ENCODE measurements around the gene ZPBP. TPM values are rescaled to one million over a fixed set of nuclear protein-coding genes. Genes with fewer than 3 reads are reported as not detected.

ZPBP gene
- total RNA-seq: not detected in 2 replicates

DNA sequence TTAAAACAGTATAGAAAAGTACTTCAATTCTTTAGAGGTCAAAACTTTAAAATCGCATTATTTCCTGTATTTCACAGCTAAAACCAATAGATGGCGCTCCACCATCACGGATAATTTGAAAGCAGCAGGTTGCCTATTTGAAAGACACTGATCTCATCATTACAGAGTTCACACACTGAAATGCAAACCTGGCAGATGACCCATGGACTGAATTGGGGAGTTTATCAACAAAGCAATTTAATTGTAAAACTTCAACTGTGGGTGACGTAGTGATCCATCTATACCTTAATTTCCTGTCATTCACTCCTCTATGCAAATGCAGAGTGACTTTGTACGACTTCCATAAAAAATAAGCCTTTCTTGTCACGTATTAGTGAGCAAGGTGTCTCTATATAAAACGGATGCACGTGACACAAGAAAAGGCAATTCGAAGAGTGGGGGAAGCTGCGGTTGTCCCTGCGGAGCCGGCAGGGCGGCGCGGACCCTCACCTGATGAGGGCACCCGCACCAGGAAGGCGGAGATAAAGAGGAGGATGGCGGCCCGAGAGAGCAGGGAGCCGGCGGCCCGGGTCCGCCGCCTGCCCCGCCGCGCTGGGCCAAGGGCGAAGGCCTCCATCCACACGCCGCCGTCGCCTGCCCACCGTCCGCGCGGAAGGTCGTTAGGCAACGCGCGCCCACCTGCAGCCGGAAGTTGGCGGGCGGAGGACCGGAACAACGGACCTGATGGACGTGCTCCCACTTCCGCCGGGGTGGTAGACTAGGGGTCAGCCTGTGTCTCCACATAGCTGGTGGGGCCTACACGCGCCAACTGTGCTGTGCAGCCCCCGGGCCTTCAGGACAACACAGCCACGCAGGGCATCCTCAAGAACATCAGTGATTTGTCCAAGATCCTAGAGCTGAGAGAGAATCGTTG is at the start of gene ZPBP:
TSS of gene ZPBP (minus strand) at position 668 of the 913 bp plus-strand sequence. CDS start at position 616, 52 bp downstream.
- Mint-ChIP-seq H3K9me3 (peaks cover 4% of the 10 kb centered on the region), H3K36me3 (ENCODE audit: low read depth) (no peaks in the 10 kb centered on the region), H3K27me3 (peaks cover 18% of the 10 kb centered on the region), H3K4me3 (peak within 1 kb of the TSS; percentile 87), H3K27ac (peak within 1 kb of the TSS; percentile 69), H3K4me1 (peaks cover 4% of the 10 kb centered on the region)
- intact Hi-C loops (cut with micrococcal nuclease): loop anchor here (1.0 to 10.0 kb wide), 9 partner anchors 213 to 1272 kb away; no protein-coding TSS in a partner anchor
- peak; percentile 86 for DNase-seq

DNA sequence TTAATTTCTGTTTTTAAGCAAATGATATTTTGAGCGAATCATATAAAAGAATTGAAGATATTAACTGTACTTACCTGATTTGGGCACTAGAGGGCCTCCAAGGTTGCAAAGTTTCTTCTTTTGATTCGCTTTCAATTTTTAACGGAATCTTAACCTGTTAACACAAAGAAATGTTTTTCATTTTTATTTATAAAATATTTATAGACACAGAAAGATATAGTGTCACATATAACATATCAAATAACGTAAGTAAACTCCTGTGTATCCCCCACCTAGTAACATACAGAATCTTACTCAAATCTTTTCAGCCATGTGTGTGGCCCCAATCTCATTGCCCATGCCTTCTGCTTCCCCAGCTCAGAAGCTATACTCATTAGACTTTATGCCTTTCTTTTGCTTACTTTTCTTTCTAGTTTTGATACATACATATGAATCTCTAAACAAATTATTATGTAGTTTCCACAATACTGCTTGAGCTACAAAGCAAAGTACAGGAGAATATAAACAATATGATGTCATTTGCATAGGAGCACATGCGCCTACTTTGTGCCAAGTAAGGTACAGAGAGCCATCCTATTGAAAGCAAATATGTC is 49.5 kb upstream of the ZPBP start:
- Mint-ChIP-seq H3K27me3 (peaks cover 14% of the 10 kb centered on the region), H3K9me3 (no peaks in the 10 kb centered on the region), H3K4me1 (peaks cover 31% of the 10 kb centered on the region), H3K4me3 (peak overlapping the region; percentile 57), H3K36me3 (ENCODE audit: low read depth) (no peaks in the 10 kb centered on the region), H3K27ac (peak overlapping the region; percentile 67)
- intact Hi-C loops (cut with micrococcal nuclease): loop anchor here (1.0 to 5.0 kb wide), 6 partner anchors 54 to 325 kb away; no protein-coding TSS in a partner anchor
- DNase-seq: peak; percentile 82

- peaks cover 27% of the 10 kb centered on the region for H3K4me1 Mint-ChIP-seq
- H3K27ac Mint-ChIP-seq: no peak overlapping the region
- H3K27me3 Mint-ChIP-seq: peaks cover 14% of the 10 kb centered on the region
- intact Hi-C loops (cut with micrococcal nuclease): loop anchor here (1.0 to 5.0 kb wide), 6 partner anchors 55 to 325 kb away; no protein-coding TSS in a partner anchor
- no peaks in the 10 kb centered on the region for H3K9me3 Mint-ChIP-seq
- H3K36me3 Mint-ChIP-seq (ENCODE audit: low read depth): no peaks in the 10 kb centered on the region
- no peak overlapping the region for H3K4me3 Mint-ChIP-seq
- DNase-seq: peak; percentile 44
Measured at GRCh38 chr7:50141854-50142253, 48.8 kb upstream of the ZPBP start.

- Mint-ChIP-seq H3K27ac (peak overlapping the region; percentile 9), H3K36me3 (ENCODE audit: low read depth) (no peaks in the 10 kb centered on the region), H3K9me3 (no peaks in the 10 kb centered on the region), H3K27me3 (peaks cover 14% of the 10 kb centered on the region), H3K4me3 (no peak overlapping the region), H3K4me1 (peaks cover 20% of the 10 kb centered on the region)
- DNase-seq: no peak
- intact Hi-C loops (cut with micrococcal nuclease): loop anchor here (5.0 kb wide), 1 partner anchor 326 kb away; no protein-coding TSS in a partner anchor
Measured at GRCh38 chr7:50141131-50141530, 48.1 kb upstream of the ZPBP start.

DNA sequence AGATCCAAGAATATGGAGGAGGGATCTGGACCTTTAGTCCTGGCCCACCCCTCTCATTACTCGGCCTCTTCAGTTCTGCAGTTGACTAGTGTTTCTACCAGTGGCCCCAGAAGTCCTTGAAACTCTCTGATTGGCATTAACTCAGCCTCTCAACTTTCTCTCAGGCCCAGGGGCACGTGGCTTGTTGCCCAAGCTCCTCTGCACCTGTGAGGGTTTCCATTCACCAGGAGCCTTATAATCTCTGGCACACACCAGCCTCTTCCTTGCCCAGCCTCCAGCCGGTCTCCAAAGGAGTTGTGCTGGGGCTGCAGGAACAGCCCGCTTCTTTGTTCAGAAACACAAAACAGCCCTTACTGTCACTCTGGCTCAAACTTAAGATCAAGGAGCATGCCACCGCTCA is 47.6 kb upstream of the ZPBP start:
- peaks cover 16% of the 10 kb centered on the region for H3K4me1 Mint-ChIP-seq
- H3K27me3 Mint-ChIP-seq: peaks cover 19% of the 10 kb centered on the region
- H3K36me3 Mint-ChIP-seq (ENCODE audit: low read depth): no peaks in the 10 kb centered on the region
- no peak overlapping the region for H3K4me3 Mint-ChIP-seq
- H3K9me3 Mint-ChIP-seq: no peaks in the 10 kb centered on the region
- DNase-seq: peak; percentile 51
- H3K27ac Mint-ChIP-seq: no peak overlapping the region
- intact Hi-C loops (cut with micrococcal nuclease): loop anchor here (5.0 kb wide), 1 partner anchor 327 kb away; no protein-coding TSS in a partner anchor

GRCh38 chr7:50138101-50138500 is 45.1 kb upstream of the ZPBP start:
- peaks cover 28% of the 10 kb centered on the region for H3K27me3 Mint-ChIP-seq
- H3K9me3 Mint-ChIP-seq: no peaks in the 10 kb centered on the region
- H3K36me3 Mint-ChIP-seq (ENCODE audit: low read depth): no peaks in the 10 kb centered on the region
- intact Hi-C loops (cut with micrococcal nuclease): no loop called here
- DNase-seq: no peak
- peaks cover 3% of the 10 kb centered on the region for H3K4me1 Mint-ChIP-seq
- no peak overlapping the region for H3K27ac Mint-ChIP-seq
- H3K4me3 Mint-ChIP-seq: no peak overlapping the region

- Mint-ChIP-seq H3K4me1 (peaks cover 3% of the 10 kb centered on the region), H3K27ac (no peak overlapping the region), H3K27me3 (peaks cover 20% of the 10 kb centered on the region), H3K4me3 (no peak overlapping the region), H3K36me3 (ENCODE audit: low read depth) (no peaks in the 10 kb centered on the region), H3K9me3 (peaks cover 4% of the 10 kb centered on the region)
- intact Hi-C loops (cut with micrococcal nuclease): no loop called here
- no peak for DNase-seq
Measured at GRCh38 chr7:50125766-50126165, 32.7 kb upstream of the ZPBP start.

DNA sequence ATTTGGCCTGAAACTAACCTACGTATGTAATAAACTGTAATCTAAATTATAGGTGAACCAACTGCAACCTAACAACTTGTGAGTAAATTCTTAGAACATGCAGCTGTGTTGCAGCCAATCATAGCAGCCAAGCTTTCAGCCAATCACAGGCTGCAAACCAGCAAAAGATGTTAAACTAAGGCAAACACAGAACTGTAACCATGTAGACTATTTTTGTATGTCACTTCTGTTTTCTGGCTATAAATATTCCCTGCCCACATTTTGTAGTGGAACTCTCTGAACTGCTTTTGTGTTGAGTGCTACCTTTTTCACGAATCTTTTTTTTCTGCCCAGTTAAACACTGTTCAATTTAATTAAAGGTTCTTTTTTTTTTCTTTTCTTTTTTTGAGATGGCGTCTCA is 28.2 kb upstream of the ZPBP start:
- Mint-ChIP-seq H3K27ac (no peak overlapping the region), H3K4me1 (peaks cover 3% of the 10 kb centered on the region), H3K9me3 (no peaks in the 10 kb centered on the region), H3K36me3 (ENCODE audit: low read depth) (no peaks in the 10 kb centered on the region), H3K27me3 (peaks cover 36% of the 10 kb centered on the region), H3K4me3 (no peak overlapping the region)
- intact Hi-C loops (cut with micrococcal nuclease): no loop called here
- no peak for DNase-seq

DNA sequence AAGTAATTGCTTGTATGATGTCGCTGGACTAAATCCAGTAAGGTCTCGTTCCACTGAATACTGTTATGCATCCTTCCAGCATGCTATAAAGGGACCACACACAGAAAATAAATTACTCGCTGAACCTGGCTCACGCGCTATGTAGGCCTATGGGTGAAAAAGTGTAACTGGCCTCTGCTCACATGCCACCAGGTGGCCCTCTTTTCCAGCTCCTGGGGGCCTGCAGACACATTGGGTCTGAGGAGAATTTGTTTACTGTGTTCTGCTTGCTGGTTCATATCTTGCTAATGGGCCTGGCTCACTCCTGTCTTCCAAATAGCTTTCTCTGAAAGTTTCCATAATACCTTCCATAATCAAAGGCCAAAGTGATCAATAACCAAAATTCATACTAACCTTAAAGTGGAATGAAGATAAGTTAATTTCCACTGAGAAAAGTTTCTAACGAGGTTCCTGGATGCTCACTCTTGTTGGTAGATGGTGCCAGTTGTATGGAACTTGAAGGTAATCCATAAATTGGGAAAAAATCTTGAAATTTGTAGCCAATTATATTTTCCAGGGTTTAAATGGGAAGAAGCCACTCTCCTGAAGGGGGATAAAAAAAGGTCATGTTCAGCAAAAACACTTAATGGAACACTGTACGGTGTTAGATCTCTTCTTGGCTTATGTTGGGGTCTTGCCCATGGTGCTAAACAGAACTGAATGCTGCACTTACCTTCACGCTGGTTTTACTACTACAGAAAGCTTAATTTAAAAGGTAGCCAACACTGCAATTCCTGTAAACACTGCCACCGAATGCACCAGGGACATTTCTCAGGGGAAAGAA is 27.0 kb upstream of the ZPBP start:
- Mint-ChIP-seq H3K9me3 (no peaks in the 10 kb centered on the region), H3K27me3 (peaks cover 44% of the 10 kb centered on the region), H3K4me3 (no peak overlapping the region), H3K4me1 (no peaks in the 10 kb centered on the region), H3K36me3 (ENCODE audit: low read depth) (no peaks in the 10 kb centered on the region), H3K27ac (no peak overlapping the region)
- DNase-seq: peak; percentile 81
- intact Hi-C loops (cut with micrococcal nuclease): no loop called here

- intact Hi-C loops (cut with micrococcal nuclease): no loop called here
- no peak overlapping the region for H3K27ac Mint-ChIP-seq
Measured at GRCh38 chr7:50112250-50112649, 19.2 kb upstream of the ZPBP start.

DNA sequence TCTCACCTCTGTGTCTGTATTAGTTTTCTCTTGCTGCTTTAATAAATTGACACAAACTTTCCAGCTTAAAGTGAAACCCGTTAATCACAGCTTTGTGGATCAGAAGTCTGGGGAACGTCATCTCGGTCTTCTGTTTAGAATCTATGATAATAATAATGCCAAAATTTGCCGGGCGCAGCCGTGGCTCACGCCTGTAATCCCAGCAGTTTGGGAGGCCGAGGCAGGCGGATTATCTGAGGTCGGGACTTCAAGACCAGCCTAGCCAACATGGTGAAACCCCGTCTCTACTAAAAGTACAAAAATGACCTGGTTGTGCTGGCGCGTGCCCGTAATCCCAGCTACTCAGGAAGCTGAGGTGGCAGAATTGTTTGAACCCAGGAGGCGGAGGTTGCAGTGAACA is 8.8 kb upstream of the ZPBP start:
- no peaks in the 10 kb centered on the region for H3K9me3 Mint-ChIP-seq
- H3K27me3 Mint-ChIP-seq: peaks cover 44% of the 10 kb centered on the region
- H3K27ac Mint-ChIP-seq: no peak overlapping the region
- intact Hi-C loops (cut with micrococcal nuclease): no loop called here
- no peak for DNase-seq
- H3K36me3 Mint-ChIP-seq (ENCODE audit: low read depth): no peaks in the 10 kb centered on the region
- no peaks in the 10 kb centered on the region for H3K4me1 Mint-ChIP-seq
- H3K4me3 Mint-ChIP-seq: no peak overlapping the region

More at GRCh38 chr7:50112250-50112649, 19.2 kb upstream of the ZPBP start:
- H3K4me1 Mint-ChIP-seq: no peaks in the 10 kb centered on the region
- peaks cover 41% of the 10 kb centered on the region for H3K27me3 Mint-ChIP-seq
- no peaks in the 10 kb centered on the region for H3K36me3 Mint-ChIP-seq (ENCODE audit: low read depth)
- H3K9me3 Mint-ChIP-seq: no peaks in the 10 kb centered on the region
- no peak for DNase-seq
- no peak overlapping the region for H3K4me3 Mint-ChIP-seq

DNA sequence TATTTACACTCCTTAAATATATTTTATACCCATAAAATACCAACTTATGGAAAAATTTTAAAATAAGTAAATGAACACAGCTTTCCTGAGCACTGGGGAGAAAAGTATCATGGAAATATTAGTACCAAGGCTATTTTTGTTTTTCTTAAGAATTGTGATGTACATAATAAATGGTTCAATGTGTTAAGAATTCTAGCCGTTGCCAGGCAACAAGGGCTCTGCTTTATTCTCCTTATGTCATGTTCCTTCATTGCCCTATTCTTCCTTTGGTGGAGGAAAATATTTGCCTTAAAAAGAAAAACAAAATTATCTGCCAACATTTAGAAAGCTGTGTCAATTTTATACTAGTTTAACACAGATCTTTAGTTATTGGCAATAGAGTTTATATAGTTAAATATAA is 2.6 kb upstream of the ZPBP start:
- Mint-ChIP-seq H3K27me3 (peaks cover 26% of the 10 kb centered on the region), H3K9me3 (no peaks in the 10 kb centered on the region), H3K4me3 (no peak overlapping the region), H3K4me1 (peaks cover 4% of the 10 kb centered on the region), H3K27ac (no peak overlapping the region), H3K36me3 (ENCODE audit: low read depth) (no peaks in the 10 kb centered on the region)
- no peak for DNase-seq
- intact Hi-C loops (cut with micrococcal nuclease): loop anchor here (10.0 kb wide), 1 partner anchor 1269 kb away; no protein-coding TSS in a partner anchor

DNA sequence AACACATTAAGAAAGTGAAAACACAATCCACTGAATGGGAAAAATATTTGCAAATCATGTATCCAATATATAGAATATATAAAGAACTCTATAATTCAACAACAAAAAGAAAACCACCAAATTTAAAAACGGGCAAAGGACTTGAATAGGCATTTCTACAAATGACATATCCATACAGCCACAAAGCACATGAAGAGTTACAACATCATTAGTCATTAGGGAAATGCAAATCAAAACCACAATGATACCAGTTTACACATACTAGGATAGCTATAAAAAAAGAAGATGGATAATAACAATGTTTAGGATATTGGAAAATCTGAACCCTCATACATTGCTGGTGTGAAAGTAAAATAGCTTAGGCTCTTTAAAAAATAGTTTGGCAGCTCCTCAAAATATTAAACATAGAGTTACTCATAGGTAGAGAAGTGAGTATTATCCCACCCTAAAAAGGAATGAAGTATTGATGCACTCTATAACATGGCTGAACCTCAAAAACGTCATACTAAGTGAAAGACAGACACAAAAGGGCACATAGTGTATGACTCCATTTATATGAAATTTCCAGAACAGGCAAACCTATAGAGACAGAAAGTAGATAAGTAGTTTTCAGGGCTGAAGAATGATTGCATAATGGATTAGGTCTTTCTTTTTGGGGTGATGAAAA is 4.5 kb downstream of the ZPBP start:
- no peak overlapping the region for H3K27ac Mint-ChIP-seq
- DNase-seq: no peak
- peaks cover 4% of the 10 kb centered on the region for H3K4me1 Mint-ChIP-seq
- no peak overlapping the region for H3K4me3 Mint-ChIP-seq
- peaks cover 29% of the 10 kb centered on the region for H3K27me3 Mint-ChIP-seq
- no peaks in the 10 kb centered on the region for H3K36me3 Mint-ChIP-seq (ENCODE audit: low read depth)
- H3K9me3 Mint-ChIP-seq: peaks cover 4% of the 10 kb centered on the region
- intact Hi-C loops (cut with micrococcal nuclease): no loop called here

Data from activated CD4-positive, alpha-beta T cell treated with anti-CD3 and anti-CD28 coated beads, Interleukin-2, amount 10 ng/mL, durations not matched to agents 24 days and 14 days (primary cell).